Measurements from ENCODE around the gene SUV39H1. TPM values are rescaled to one million over a fixed set of nuclear protein-coding genes. Genes with fewer than 3 reads are reported as not detected.

Gene SUV39H1

GRCh38 chrX:48749182-48749581 is 52.6 kb downstream of the SUV39H1 start:
- Histone ChIP-seq H3K9me3 (replicated peaks; ENCODE audit: low read length) (no peaks in the 10 kb centered on the region), H3K9ac (ENCODE audit: low read depth, low read length) (no peak overlapping the region), H3K4me3 (ENCODE audit: low read length) (no peak overlapping the region), H3K27me3 (ENCODE audit: control insufficient read depth, insufficient read depth, low read length) (peaks cover 9% of the 10 kb centered on the region), H3K36me3 (ENCODE audit: insufficient read depth, low read length) (no peaks in the 10 kb centered on the region), H3K4me1 (ENCODE audit: control insufficient read depth, insufficient read depth, low read length) (no peaks in the 10 kb centered on the region), H3K4me2 (ENCODE audit: low read length) (no peak overlapping the region)

DNA sequence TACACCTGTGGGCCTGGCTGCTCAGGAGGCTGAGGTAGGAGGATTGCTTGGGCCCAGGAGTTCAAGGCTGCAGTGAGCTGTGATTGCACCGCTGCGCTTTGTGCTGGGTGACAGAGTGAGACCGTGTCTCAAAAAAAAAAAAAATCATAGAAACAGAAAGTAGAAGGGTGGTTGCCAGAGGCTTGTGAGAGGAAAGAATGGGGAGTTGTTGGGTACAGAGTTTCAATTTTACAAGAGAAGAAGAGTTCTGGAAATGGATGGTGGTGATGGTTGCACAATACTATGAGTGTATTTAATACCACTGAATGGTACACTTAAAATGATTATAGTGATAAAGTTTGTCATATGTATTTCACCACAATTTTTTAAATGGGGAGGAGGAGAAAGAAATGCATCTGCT is 54.8 kb downstream of the SUV39H1 start:
- H3K36me3 ChIP-seq (ENCODE audit: insufficient read depth, low read length): no peaks in the 10 kb centered on the region
- no peak overlapping the region for H3K4me2 ChIP-seq (ENCODE audit: low read length)
- peaks cover 12% of the 10 kb centered on the region for H3K27me3 ChIP-seq (ENCODE audit: control insufficient read depth, insufficient read depth, low read length)
- H3K9me3 ChIP-seq (replicated peaks; ENCODE audit: low read length): no peaks in the 10 kb centered on the region
- no peak overlapping the region for H3K4me3 ChIP-seq (ENCODE audit: low read length)
- no peak overlapping the region for H3K9ac ChIP-seq (ENCODE audit: low read depth, low read length)
- H3K4me1 ChIP-seq (ENCODE audit: control insufficient read depth, insufficient read depth, low read length): no peaks in the 10 kb centered on the region

- Histone ChIP-seq H3K4me1 (ENCODE audit: control insufficient read depth, insufficient read depth, low read length) (no peaks in the 10 kb centered on the region), H3K27me3 (ENCODE audit: control insufficient read depth, insufficient read depth, low read length) (peaks cover 12% of the 10 kb centered on the region), H3K4me2 (ENCODE audit: low read length) (no peak overlapping the region), H3K4me3 (ENCODE audit: low read length) (no peak overlapping the region), H3K9me3 (replicated peaks; ENCODE audit: low read length) (no peaks in the 10 kb centered on the region), H3K9ac (ENCODE audit: low read depth, low read length) (no peak overlapping the region), H3K36me3 (ENCODE audit: insufficient read depth, low read length) (no peaks in the 10 kb centered on the region)
These were observed 56.0 kb downstream of the SUV39H1 start for GRCh38 chrX:48752498-48752897.

DNA sequence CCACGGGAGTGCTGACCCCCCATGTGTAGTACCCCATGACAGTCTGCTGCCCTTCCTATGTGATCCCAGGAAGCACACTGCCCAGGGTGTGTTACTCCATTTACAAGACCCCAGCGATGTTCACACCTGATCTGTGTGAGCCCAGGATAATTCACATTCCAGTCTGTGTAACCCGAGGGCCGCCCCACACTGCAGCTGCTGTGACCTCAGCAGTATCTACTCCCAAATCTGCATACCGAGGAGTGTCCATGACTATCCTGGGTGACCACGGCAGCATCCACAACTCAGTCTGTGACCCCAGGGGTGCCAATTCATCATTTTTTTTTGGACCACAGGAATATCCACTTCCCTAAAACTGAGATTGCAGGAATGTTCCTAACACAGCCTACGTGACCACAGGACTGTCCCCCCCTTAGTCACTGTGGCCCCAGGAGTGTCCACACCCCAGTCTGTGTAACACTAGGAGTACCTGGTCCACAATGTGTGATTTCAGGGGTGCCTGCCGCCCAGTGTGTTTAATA is 57.2 kb downstream of the SUV39H1 start:
- Histone ChIP-seq H3K4me3 (ENCODE audit: low read length) (no peak overlapping the region), H3K9ac (ENCODE audit: low read depth, low read length) (no peak overlapping the region), H3K27me3 (ENCODE audit: control insufficient read depth, insufficient read depth, low read length) (peaks cover 9% of the 10 kb centered on the region), H3K36me3 (ENCODE audit: insufficient read depth, low read length) (no peaks in the 10 kb centered on the region), H3K4me1 (ENCODE audit: control insufficient read depth, insufficient read depth, low read length) (no peaks in the 10 kb centered on the region), H3K9me3 (replicated peaks; ENCODE audit: low read length) (no peaks in the 10 kb centered on the region), H3K4me2 (ENCODE audit: low read length) (no peak overlapping the region)

DNA sequence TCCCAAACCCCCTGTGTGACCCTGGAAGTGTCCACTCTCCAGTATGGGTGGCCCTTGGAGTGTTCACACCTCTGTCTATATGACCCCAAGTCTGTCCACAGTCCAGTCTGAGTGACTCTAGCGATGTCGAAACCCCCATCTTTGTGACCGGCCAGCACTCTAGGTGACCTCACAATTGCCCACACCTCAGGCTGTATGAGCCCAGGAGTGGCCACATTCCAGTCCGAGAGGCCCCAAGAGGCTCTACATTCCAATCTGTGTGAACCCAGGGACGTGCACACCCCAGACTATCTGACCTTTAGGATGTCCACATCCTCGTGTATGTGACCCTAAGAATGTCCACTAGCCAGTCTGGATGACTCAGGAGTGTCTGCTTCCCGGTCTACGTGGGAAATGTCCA is 57.7 kb downstream of the SUV39H1 start:
- H3K4me1 ChIP-seq (ENCODE audit: control insufficient read depth, insufficient read depth, low read length): no peaks in the 10 kb centered on the region
- no peak overlapping the region for H3K4me3 ChIP-seq (ENCODE audit: low read length)
- no peaks in the 10 kb centered on the region for H3K9me3 ChIP-seq (replicated peaks; ENCODE audit: low read length)
- H3K36me3 ChIP-seq (ENCODE audit: insufficient read depth, low read length): no peaks in the 10 kb centered on the region
- no peak overlapping the region for H3K4me2 ChIP-seq (ENCODE audit: low read length)
- peaks cover 9% of the 10 kb centered on the region for H3K27me3 ChIP-seq (ENCODE audit: control insufficient read depth, insufficient read depth, low read length)
- H3K9ac ChIP-seq (ENCODE audit: low read depth, low read length): no peak overlapping the region

Small RNAs within 50 kb of the gene (small RNA-seq; reads per million reads assigned to genes)
- not detected for gene RNU6-1056P
